Mesenchymal stem cell (in vitro differentiated cells and primary cell): ENCODE data around the gene RAP1GAP2.
A peak's percentile ranks its signal among the peaks of the same experiment; 100 is the strongest.

ENCODE experiments used
- DNase-seq: peaks from one replicate; pipeline ENCODE4 v3.0.0-alpha.2; 2013
- H2AFZ ChIP-seq: one replicate; pipeline ENCODE4 v1.6.1; 2013; ENCODE audit warnings: low read depth, mild to moderate bottlenecking, control low read depth, inconsistent platforms, low read length, moderate library complexity
- H2AK5ac ChIP-seq: 2 replicates; pipeline ENCODE4 v1.6.1; 2013; ENCODE audit warnings: low read length, moderate library complexity, mild to moderate bottlenecking, inconsistent platforms; ENCODE audit not compliant: severe bottlenecking
- H2BK120ac ChIP-seq: one replicate; pipeline ENCODE4 v1.6.1; 2013; ENCODE audit warnings: low read depth, mild to moderate bottlenecking, inconsistent platforms, low read length, moderate library complexity
- H2BK12ac ChIP-seq, 2 experiments: one replicate each; pipeline ENCODE4 v1.6.1; 2013; ENCODE audit warnings: inconsistent platforms in 2 of 2, low read length in 2 of 2, mild to moderate bottlenecking in 2 of 2, moderate library complexity in 2 of 2, control low read depth in 1 of 2
- H2BK15ac ChIP-seq: one replicate; pipeline ENCODE4 v1.6.1; 2013; ENCODE audit warnings: mild to moderate bottlenecking, low read depth, inconsistent platforms; ENCODE audit not compliant: poor library complexity, severe bottlenecking
- H2BK5ac ChIP-seq: 2 replicates; pipeline ENCODE4 v1.6.1; 2013; ENCODE audit warnings: low read depth, mild to moderate bottlenecking, low read length, control low read depth, inconsistent platforms; ENCODE audit not compliant: poor library complexity, severe bottlenecking
- H3K14ac ChIP-seq, 2 experiments: one replicate each; pipeline ENCODE4 v1.6.1; 2013; ENCODE audit warnings: inconsistent platforms in 2 of 2, low read length in 2 of 2, control low read depth in 1 of 2, mild to moderate bottlenecking in 1 of 2, moderate library complexity in 1 of 2
- H3K18ac ChIP-seq, 2 experiments: one replicate each; pipeline ENCODE4 v1.6.1; 2013; ENCODE audit warnings: inconsistent platforms in 2 of 2, low read length in 2 of 2, control low read depth in 1 of 2, low read depth in 1 of 2, mild to moderate bottlenecking in 1 of 2
- H3K23ac ChIP-seq, 2 experiments: one replicate each; pipeline ENCODE4 v1.6.1; 2013; ENCODE audit warnings: inconsistent platforms in 2 of 2, low read length in 2 of 2, mild to moderate bottlenecking in 2 of 2, moderate library complexity in 2 of 2, control low read depth in 1 of 2
- H3K27ac ChIP-seq: 2 replicates; pipeline ENCODE4 v1.5.1; 2013; ENCODE audit warnings: mild to moderate bottlenecking, moderate library complexity, low read length, control low read depth, inconsistent platforms; ENCODE audit not compliant: poor library complexity, severe bottlenecking
- H3K27me3 ChIP-seq, 2 experiments: 2 replicates each; pipeline versions ENCODE4 v1.6.1 to v1.7.0; 2013; ENCODE audit warnings: low read length in 2 of 2, mild to moderate bottlenecking in 2 of 2, moderate library complexity in 2 of 2, control low read depth in 1 of 2, inconsistent platforms in 1 of 2; ENCODE audit not compliant: control insufficient read depth in 1 of 2, insufficient read depth in 1 of 2
- H3K36me3 ChIP-seq, 2 experiments: 2 replicates each; pipeline versions ENCODE4 v1.6.1 to v1.7.0; 2013; ENCODE audit warnings: low read length in 2 of 2, control low read depth in 1 of 2, inconsistent platforms in 1 of 2, low read depth in 1 of 2, mild to moderate bottlenecking in 1 of 2; ENCODE audit not compliant: insufficient read depth in 2 of 2, control insufficient read depth in 1 of 2
- H3K4ac ChIP-seq, 2 experiments: one replicate each; pipeline ENCODE4 v1.6.1; 2013; ENCODE audit warnings: inconsistent platforms in 2 of 2, low read length in 2 of 2, mild to moderate bottlenecking in 2 of 2, moderate library complexity in 2 of 2, control low read depth in 1 of 2, low read depth in 1 of 2
- H3K4me1 ChIP-seq: 2 replicates; pipeline ENCODE4 v1.6.1; 2013; ENCODE audit warnings: low read depth, low read length, control low read depth; ENCODE audit not compliant: control insufficient read depth, insufficient read depth
- H3K4me2 ChIP-seq: 2 replicates; pipeline ENCODE4 v1.6.1; 2013; ENCODE audit warnings: low read length, mild to moderate bottlenecking, inconsistent platforms; ENCODE audit not compliant: poor library complexity, severe bottlenecking
- H3K4me3 ChIP-seq, 2 experiments: 2 replicates each; pipeline versions ENCODE4 v1.5.1 to v1.7.0; 2013; ENCODE audit warnings: low read length in 2 of 2, mild to moderate bottlenecking in 2 of 2, control low read depth in 1 of 2, low read depth in 1 of 2; ENCODE audit not compliant: insufficient read depth in 1 of 2
- H3K79me1 ChIP-seq: replicated peaks from 2 replicates; pipeline ENCODE4 v1.6.1; 2013; ENCODE audit warnings: mild to moderate bottlenecking, control low read depth, low read length, inconsistent platforms; ENCODE audit not compliant: poor library complexity, severe bottlenecking
- H3K9ac ChIP-seq: 2 replicates; pipeline ENCODE4 v1.7.0; 2013; ENCODE audit warnings: mild to moderate bottlenecking, low read length, moderate library complexity
- H3K9me3 ChIP-seq: 2 replicates; pipeline ENCODE4 v1.7.0; 2013; ENCODE audit warnings: mild to moderate bottlenecking, low read length; ENCODE audit not compliant: control insufficient read depth
- H4K8ac ChIP-seq: one replicate; pipeline ENCODE4 v1.6.1; 2013; ENCODE audit warnings: inconsistent platforms, mild to moderate bottlenecking, low read length, moderate library complexity
- H4K91ac ChIP-seq: one replicate; pipeline ENCODE4 v1.6.1; 2013; ENCODE audit warnings: mild to moderate bottlenecking, low read length, inconsistent platforms
- WGBS: methylation state at CpG from one replicate; pipeline ENCODE4 v1.1.7; 2013; ENCODE audit warnings: mixed read lengths; 5-methylcytosine and 5-hydroxymethylcytosine counted together

The RAP1GAP2 gene

DNA sequence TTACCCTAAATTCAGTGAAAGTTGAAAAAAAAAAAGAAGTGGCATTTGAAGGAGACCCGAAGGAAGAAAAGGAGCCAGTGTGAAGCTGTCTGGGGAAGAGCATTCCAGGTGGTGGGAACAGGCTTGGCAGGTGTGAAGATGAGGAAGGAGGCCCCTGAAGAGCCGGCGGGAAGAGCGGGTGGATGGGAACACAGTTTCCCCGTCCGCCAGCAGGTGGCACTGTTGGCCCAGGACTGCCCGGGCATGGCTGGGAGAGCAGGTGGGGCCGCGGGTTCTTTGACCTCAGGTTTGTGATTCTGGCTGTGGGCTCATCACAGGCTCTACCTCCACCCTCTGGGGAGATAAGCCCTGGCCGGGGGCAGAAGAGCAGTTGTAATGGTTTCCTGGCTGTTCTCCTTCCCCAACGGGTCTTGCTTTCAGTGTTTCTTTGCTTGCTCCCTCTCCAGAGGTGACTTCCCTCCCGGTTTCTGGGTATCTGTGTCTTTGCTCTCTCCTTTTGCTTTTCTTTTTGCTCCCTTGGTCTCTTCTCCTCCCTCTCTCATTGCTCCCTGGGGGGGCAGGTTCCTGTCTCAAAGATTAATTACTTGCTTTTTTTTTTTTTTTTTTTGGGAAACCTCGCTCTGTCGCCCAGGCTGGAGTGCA lies 32.3 kb downstream of the RAP1GAP2 start:
- Histone ChIP-seq H3K36me3 (no peaks in the 10 kb centered on the region), H3K4me3 (no peak overlapping the region), H3K14ac (no peak overlapping the region), H2AFZ (no peak overlapping the region), H3K27me3 (peaks cover 8 to 32% of the 10 kb centered on the region in 2 experiments), H3K4ac (no peak overlapping the region), H2BK12ac (no peak overlapping the region), H2AK5ac (no peak overlapping the region), H4K91ac (no peak overlapping the region), H3K18ac (no peak overlapping the region), H3K4me1 (peaks cover 2% of the 10 kb centered on the region), H3K79me1 (no peaks in the 10 kb centered on the region), H3K9me3 (no peaks in the 10 kb centered on the region), H3K23ac (no peak overlapping the region), H4K8ac (no peak overlapping the region), H2BK5ac (no peak overlapping the region), H3K4me2 (no peak overlapping the region), H3K27ac (no peak overlapping the region), H2BK15ac (no peak overlapping the region), H2BK120ac (no peak overlapping the region), H3K9ac (no peak overlapping the region)
- peak; percentile 31 for DNase-seq
- WGBS, result 13% methylated on average over 13 of the region's 14 CpGs

DNA sequence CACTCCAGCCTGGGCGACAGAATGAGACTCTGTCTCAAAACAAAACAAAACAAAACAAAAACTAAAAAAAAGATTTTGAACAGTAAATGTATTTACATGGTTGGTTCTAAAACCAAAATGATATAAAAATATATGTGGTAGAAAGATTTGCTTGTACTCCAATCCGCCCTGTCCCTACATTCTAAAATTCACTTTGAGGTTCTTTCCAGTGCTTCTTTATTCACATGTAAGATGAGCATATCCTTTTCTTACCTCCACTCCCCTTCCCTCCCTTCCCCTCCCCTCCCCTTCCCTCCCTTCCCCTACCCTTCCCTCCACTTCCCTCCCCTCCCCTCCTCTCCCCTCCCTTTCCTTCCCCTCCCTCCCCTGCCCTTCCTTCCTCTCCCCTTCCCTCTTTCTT lies 34.4 kb downstream of the RAP1GAP2 start:
- no peak overlapping the region for H2AFZ ChIP-seq
- no peak overlapping the region for H3K4me2 ChIP-seq
- WGBS, result no CpG with 5 or more reads among the region's 2 CpGs
- H2BK5ac ChIP-seq, result no peak overlapping the region
- no peak overlapping the region for H2BK12ac ChIP-seq
- H3K27me3 ChIP-seq, result peaks cover 10 to 35% of the 10 kb centered on the region in 2 experiments
- no peak overlapping the region for H3K4ac ChIP-seq
- no peaks in the 10 kb centered on the region for H3K36me3 ChIP-seq
- peaks cover 2% of the 10 kb centered on the region for H3K4me1 ChIP-seq
- no peak for DNase-seq
- H3K79me1 ChIP-seq, result no peaks in the 10 kb centered on the region
- no peak overlapping the region for H3K27ac ChIP-seq
- no peak overlapping the region for H2BK15ac ChIP-seq
- no peak overlapping the region for H4K91ac ChIP-seq
- no peak overlapping the region for H3K4me3 ChIP-seq
- no peak overlapping the region for H3K9ac ChIP-seq
- no peak overlapping the region for H2AK5ac ChIP-seq
- no peak overlapping the region for H4K8ac ChIP-seq
- H3K14ac ChIP-seq, result no peak overlapping the region
- no peaks in the 10 kb centered on the region for H3K9me3 ChIP-seq
- H2BK120ac ChIP-seq, result no peak overlapping the region
- no peak overlapping the region for H3K18ac ChIP-seq
- no peak overlapping the region for H3K23ac ChIP-seq

DNA sequence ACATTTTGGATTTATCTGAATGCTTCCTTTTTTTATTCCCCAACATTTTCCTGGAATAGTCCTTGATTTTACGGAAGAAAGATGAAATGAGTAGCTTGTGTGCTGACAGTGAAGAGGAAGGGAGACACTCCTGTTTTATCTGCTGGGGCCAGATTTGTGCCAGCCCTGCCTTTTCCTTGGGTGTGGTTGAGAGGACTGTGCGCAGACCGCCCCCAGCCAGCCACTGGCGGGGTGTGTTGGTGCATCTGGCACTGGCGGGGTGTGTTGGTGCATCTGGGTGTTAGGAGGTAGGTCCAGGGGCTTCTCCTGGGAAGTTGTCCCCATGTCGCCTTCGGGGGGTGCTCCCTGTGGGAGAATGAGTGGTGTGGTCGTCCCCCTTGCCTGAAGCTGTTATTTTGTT lies 39.5 kb downstream of the RAP1GAP2 start:
- H2BK120ac ChIP-seq, result no peak overlapping the region
- no peak overlapping the region for H3K23ac ChIP-seq
- no peak overlapping the region for H4K8ac ChIP-seq
- H3K4me1 ChIP-seq, result no peaks in the 10 kb centered on the region
- H2AK5ac ChIP-seq, result no peak overlapping the region
- H4K91ac ChIP-seq, result no peak overlapping the region
- H2BK5ac ChIP-seq, result no peak overlapping the region
- no peak overlapping the region for H2AFZ ChIP-seq
- H3K4me2 ChIP-seq, result no peak overlapping the region
- no peaks in the 10 kb centered on the region for H3K36me3 ChIP-seq
- no peak overlapping the region for H3K4ac ChIP-seq
- H3K27ac ChIP-seq, result no peak overlapping the region
- H3K14ac ChIP-seq, result no peak overlapping the region
- no peak for DNase-seq
- no peaks in the 10 kb centered on the region for H3K9me3 ChIP-seq
- 89% methylated on average over 4 of the region's 8 CpGs for WGBS
- H2BK12ac ChIP-seq, result no peak overlapping the region
- H2BK15ac ChIP-seq, result no peak overlapping the region
- H3K18ac ChIP-seq, result no peak overlapping the region
- no peak overlapping the region for H3K4me3 ChIP-seq
- no peak overlapping the region for H3K9ac ChIP-seq
- peaks cover 10 to 42% of the 10 kb centered on the region in 2 experiments for H3K27me3 ChIP-seq
- no peaks in the 10 kb centered on the region for H3K79me1 ChIP-seq

DNA sequence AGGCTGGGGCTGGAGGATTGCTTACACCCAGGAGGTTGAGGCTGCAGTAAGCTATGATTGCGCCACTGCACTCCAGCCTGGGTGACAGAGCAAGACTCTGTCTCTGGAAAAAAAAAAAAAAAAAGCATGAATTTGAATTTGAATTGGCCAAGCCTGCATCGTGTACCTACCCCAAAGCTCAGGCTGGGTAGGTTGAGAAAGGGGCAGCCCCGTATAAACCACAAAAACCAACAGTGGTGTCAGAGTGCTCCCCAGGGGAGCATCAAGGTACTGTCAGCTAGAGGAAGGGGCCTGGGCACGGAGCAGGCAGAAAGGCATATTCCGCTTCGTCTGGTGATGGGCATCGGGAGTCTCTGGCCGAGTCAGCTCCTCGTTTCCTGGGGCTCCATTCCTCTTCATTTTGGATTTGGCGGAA lies 40.9 kb downstream of the RAP1GAP2 start:
- H3K9me3 ChIP-seq, result no peaks in the 10 kb centered on the region
- no peak overlapping the region for H4K8ac ChIP-seq
- 85% methylated on average over 10 of the region's 10 CpGs for WGBS
- no peak overlapping the region for H2BK12ac ChIP-seq
- no peaks in the 10 kb centered on the region for H3K36me3 ChIP-seq
- H3K4me3 ChIP-seq, result no peak overlapping the region
- H2BK120ac ChIP-seq, result no peak overlapping the region
- H3K9ac ChIP-seq, result no peak overlapping the region
- H3K18ac ChIP-seq, result no peak overlapping the region
- H3K79me1 ChIP-seq, result no peaks in the 10 kb centered on the region
- peaks cover 4% of the 10 kb centered on the region for H3K4me1 ChIP-seq
- H3K14ac ChIP-seq, result no peak overlapping the region
- H3K4ac ChIP-seq, result no peak overlapping the region
- H2AK5ac ChIP-seq, result no peak overlapping the region
- no peak overlapping the region for H3K4me2 ChIP-seq
- no peak overlapping the region for H4K91ac ChIP-seq
- H2BK5ac ChIP-seq, result no peak overlapping the region
- H3K27ac ChIP-seq, result no peak overlapping the region
- H2BK15ac ChIP-seq, result no peak overlapping the region
- no peak overlapping the region for H3K23ac ChIP-seq
- no peak overlapping the region for H2AFZ ChIP-seq
- peaks cover 10 to 47% of the 10 kb centered on the region in 2 experiments for H3K27me3 ChIP-seq
- DNase-seq, result no peak
